ENCODE data around the gene CISH.

Gene CISH

GRCh38 chr3:50623840-50624474 lies 12.4 kb upstream of the CISH start:
- no peak overlapping the region for H3K4me3 ChIP-seq (ENCODE audit: low read depth, low read length)
- TF ChIP-seq, protein P1, sequence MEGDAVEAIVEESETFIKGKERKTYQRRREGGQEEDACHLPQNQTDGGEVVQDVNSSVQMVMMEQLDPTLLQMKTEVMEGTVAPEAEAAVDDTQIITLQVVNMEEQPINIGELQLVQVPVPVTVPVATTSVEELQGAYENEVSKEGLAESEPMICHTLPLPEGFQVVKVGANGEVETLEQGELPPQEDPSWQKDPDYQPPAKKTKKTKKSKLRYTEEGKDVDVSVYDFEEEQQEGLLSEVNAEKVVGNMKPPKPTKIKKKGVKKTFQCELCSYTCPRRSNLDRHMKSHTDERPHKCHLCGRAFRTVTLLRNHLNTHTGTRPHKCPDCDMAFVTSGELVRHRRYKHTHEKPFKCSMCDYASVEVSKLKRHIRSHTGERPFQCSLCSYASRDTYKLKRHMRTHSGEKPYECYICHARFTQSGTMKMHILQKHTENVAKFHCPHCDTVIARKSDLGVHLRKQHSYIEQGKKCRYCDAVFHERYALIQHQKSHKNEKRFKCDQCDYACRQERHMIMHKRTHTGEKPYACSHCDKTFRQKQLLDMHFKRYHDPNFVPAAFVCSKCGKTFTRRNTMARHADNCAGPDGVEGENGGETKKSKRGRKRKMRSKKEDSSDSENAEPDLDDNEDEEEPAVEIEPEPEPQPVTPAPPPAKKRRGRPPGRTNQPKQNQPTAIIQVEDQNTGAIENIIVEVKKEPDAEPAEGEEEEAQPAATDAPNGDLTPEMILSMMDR (IDR thresholded peaks at IDR 0.05; ENCODE audit: low read depth, low read length, missing control alignments), result no peak
- no peak for DNase-seq (ENCODE audit: low read depth)

DNA sequence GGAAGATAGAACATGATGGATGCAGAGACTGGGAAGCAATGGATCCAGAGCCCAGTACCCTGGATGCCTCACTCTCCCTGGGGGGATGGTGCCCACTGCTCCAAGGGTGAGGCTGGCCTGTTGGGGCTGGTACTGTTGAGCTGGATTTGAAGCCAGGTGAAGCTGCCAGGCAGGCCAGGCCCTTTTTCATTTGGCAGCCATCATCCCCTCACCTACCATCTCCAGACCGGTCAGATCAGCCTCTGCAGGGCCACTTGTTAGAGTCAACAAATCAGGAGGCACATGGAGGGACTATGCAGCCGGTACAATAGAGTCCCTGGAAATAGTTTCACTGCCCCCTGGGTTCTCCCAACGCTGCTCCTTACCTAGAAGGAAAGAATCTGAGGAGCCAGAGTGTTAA lies 11.3 kb upstream of the CISH start:
- TF ChIP-seq, protein P1 (IDR thresholded peaks at IDR 0.05; ENCODE audit: low read depth, low read length, missing control alignments), result no peak
- no peak overlapping the region for H3K4me3 ChIP-seq (ENCODE audit: low read depth, low read length)
- no peak for DNase-seq (ENCODE audit: low read depth)

- no peak for DNase-seq (ENCODE audit: low read depth)
- H3K4me3 ChIP-seq (ENCODE audit: low read depth, low read length), result no peak overlapping the region
- TF ChIP-seq, protein P1 (IDR thresholded peaks at IDR 0.05; ENCODE audit: low read depth, low read length, missing control alignments), result no peak
Observed at GRCh38 chr3:50620820-50621219, 9.2 kb upstream of the CISH start.

DNA sequence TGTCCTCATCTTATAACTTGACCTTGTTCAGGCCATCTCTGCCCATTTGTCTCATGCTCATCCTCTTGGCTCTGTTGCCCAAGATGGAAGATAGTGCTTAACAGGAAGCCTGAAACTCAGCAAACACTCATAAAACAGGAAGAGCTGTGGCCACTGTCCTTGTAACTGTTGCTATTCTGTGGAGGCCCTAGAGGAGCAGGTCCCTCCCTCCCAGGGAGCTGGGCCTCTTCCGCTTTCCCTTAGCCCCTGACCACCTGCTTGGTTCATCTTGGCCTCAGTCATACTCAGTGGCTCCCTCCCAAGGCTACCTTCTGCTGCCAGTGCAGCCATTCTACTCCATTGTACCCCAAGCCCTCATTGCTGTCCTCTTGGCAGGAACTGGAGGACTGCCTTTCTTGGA lies 8.8 kb upstream of the CISH start:
- TF ChIP-seq, protein P1 (IDR thresholded peaks at IDR 0.05; ENCODE audit: low read depth, low read length, missing control alignments), result no peak
- DNase-seq (ENCODE audit: low read depth), result no peak
- H3K4me3 ChIP-seq (ENCODE audit: low read depth, low read length), result no peak overlapping the region

GRCh38 chr3:50617911-50618481 lies 6.4 kb upstream of the CISH start:
- TF ChIP-seq, protein P1 (IDR thresholded peaks at IDR 0.05; ENCODE audit: low read depth, low read length, missing control alignments), result no peak
- H3K4me3 ChIP-seq (ENCODE audit: low read depth, low read length), result peak overlapping the region; percentile 68
- DNase-seq (ENCODE audit: low read depth), result no peak

- peak within 1 kb of the TSS; percentile 68 for H3K4me3 ChIP-seq (ENCODE audit: low read depth, low read length)
- TF ChIP-seq, protein P1 (IDR thresholded peaks at IDR 0.05; ENCODE audit: low read depth, low read length, missing control alignments), result no peak
- no peak for DNase-seq (ENCODE audit: low read depth)
Observed at GRCh38 chr3:50617096-50617791, 5.7 kb upstream of the CISH start, which contains the start of gene MAPKAPK3. Gene MAPKAPK3 (plus strand): TSS chr3:50617151. CDS start chr3:50617566, 415 bp downstream.

Measured in GM12864 (cell line).